Neural progenitor cell (in vitro differentiated cells): ENCODE data around the gene SELENOW.

Source experiments
- EZH2phosphoT487 ChIP-seq: fragments of 200-600 bp; sonication (generic); IDR thresholded peaks from 2 replicates; pipeline ENCODE4 v1.6.1; 2017; ENCODE audit warnings: antibody characterized with exemption
- TF ChIP-seq, protein P1 (sequence below): fragments of 200-600 bp; sonication (generic); IDR thresholded peaks from 2 replicates; pipeline ENCODE4 v1.5.1; 2017; ENCODE audit warnings: antibody characterized with exemption, mild to moderate bottlenecking

DNA sequence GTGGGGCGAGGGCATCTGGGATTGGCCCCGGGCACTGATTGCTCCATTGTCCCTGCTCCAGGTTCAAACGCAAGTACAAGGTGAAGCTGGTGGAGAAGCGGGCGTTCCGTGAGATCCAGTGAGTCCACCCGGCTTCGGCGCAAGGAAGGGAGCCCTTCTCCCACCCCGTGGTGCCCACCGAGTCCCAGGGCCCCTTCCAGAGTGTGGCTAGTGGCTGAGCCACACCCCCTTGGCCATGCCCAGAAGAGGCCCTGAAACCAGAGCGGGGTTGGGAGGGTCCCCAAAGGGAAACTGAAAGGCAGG is 21.9 kb upstream of the SELENOW start:
- TF ChIP-seq, protein P1, sequence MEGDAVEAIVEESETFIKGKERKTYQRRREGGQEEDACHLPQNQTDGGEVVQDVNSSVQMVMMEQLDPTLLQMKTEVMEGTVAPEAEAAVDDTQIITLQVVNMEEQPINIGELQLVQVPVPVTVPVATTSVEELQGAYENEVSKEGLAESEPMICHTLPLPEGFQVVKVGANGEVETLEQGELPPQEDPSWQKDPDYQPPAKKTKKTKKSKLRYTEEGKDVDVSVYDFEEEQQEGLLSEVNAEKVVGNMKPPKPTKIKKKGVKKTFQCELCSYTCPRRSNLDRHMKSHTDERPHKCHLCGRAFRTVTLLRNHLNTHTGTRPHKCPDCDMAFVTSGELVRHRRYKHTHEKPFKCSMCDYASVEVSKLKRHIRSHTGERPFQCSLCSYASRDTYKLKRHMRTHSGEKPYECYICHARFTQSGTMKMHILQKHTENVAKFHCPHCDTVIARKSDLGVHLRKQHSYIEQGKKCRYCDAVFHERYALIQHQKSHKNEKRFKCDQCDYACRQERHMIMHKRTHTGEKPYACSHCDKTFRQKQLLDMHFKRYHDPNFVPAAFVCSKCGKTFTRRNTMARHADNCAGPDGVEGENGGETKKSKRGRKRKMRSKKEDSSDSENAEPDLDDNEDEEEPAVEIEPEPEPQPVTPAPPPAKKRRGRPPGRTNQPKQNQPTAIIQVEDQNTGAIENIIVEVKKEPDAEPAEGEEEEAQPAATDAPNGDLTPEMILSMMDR = no peak
- no peak for TF ChIP-seq EZH2phosphoT487
